ENCODE data around the gene AP1G1. TPM values are rescaled to one million over a fixed set of nuclear protein-coding genes. Genes with fewer than 3 reads are reported as not detected.
"Not testable (repeated sequence)": the region's sequence is repeated elsewhere in the genome, so short reads cannot be mapped to it uniquely, and the experiment has no call there.

AP1G1 gene
- total RNA-seq, 1 experiment from 2014 or later: 139 TPM

DNA sequence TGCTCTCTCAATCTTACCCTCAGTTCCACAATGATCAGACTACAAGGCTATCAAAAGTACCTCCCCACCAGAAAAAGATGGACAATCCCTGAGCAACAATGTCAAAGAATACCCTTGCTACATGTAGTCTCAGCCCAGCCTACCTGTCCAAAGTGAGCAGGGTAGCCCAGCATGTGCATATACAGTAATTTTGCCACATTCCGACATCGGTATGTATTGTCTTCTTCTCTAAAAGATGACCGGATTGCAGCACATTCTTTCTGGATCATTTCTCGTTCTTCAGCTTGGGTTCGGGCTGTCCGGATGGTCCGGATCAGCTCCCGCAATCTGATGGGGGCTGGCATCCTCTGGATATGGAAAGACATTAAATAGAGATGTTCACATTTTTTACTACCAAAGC is 19.5 kb downstream of the AP1G1 start:
- H3K4me3 ChIP-seq (ENCODE audit: low read depth, low read length): no peak overlapping the region
- Mint-ChIP-seq H3K4me3 (ENCODE audit: unreplicated experiment) (no peak overlapping the region), H3K9me3 (ENCODE audit: unreplicated experiment) (no peaks in the 10 kb centered on the region), H3K36me3 (ENCODE audit: insufficient read depth, unreplicated experiment) (peaks cover 58% of the 10 kb centered on the region), H3K27ac (ENCODE audit: unreplicated experiment) (no peak overlapping the region), H3K27me3 (ENCODE audit: insufficient read depth, unreplicated experiment) (no peaks in the 10 kb centered on the region), H3K4me1 (ENCODE audit: low read depth, unreplicated experiment) (no peaks in the 10 kb centered on the region)
- BruUV-seq (replicated peaks): no TSS peak
- no peaks in the 10 kb centered on the region for H3K27me3 ChIP-seq (replicated peaks; ENCODE audit: control insufficient read depth, insufficient read depth, low read length)
- no peaks in the 10 kb centered on the region for H3K4me1 ChIP-seq
- no peak for DNase-seq
- peaks cover 5% of the 10 kb centered on the region for H3K36me3 ChIP-seq (ENCODE audit: control insufficient read depth, insufficient read depth, low read length)
- intact Hi-C loops (cut with micrococcal nuclease; ENCODE audit: unreplicated experiment): no loop called here
- ChIA-PET CTCF (no interaction called here), POLR2A (no interaction called here)
- no peaks in the 10 kb centered on the region for H3K9me3 ChIP-seq
- TF ChIP-seq CTCF (IDR thresholded peaks at IDR 0.05; ENCODE audit: insufficient read depth in 1 of 2, low read depth in 1 of 2, low read length in 1 of 2, severe bottlenecking in 1 of 2, unreplicated experiment in 1 of 2): no peak

DNA sequence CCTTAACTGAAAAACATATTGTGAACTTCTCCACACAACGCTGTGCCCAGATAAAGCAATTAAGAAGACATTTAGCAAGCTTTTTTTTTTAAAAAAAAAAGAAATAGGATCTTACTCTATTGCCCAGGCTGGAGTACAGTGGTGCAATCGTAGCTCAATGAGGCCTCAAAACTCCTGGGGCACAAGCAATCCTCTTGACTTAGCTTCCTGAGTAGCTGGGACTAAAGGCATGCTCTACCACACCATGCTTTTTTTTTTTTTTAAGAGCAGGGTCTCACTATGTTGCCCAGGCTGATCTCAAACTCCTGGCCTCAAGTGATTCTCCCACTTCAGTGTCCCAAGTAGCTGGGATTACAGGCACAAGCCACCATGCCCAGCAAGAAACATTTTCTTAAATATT is 20.1 kb downstream of the AP1G1 start:
- H3K27ac Mint-ChIP-seq (ENCODE audit: unreplicated experiment): no peak overlapping the region
- no TSS peak for BruUV-seq (replicated peaks)
- peaks cover 5% of the 10 kb centered on the region for H3K36me3 ChIP-seq (ENCODE audit: control insufficient read depth, insufficient read depth, low read length)
- H3K4me1 ChIP-seq: no peaks in the 10 kb centered on the region
- no peak overlapping the region for H3K4me3 ChIP-seq (ENCODE audit: low read depth, low read length)
- ChIA-PET POLR2A (interaction anchor here (0.6 kb wide), 1 partner anchor 64 kb away, joined by 3 read pairs; no protein-coding TSS in a partner anchor), CTCF (no interaction called here)
- no peak overlapping the region for H3K4me3 Mint-ChIP-seq (ENCODE audit: unreplicated experiment)
- no peaks in the 10 kb centered on the region for H3K9me3 ChIP-seq
- TF ChIP-seq CTCF (IDR thresholded peaks at IDR 0.05; ENCODE audit: insufficient read depth in 1 of 2, low read depth in 1 of 2, low read length in 1 of 2, severe bottlenecking in 1 of 2, unreplicated experiment in 1 of 2): no peak
- H3K36me3 Mint-ChIP-seq (ENCODE audit: insufficient read depth, unreplicated experiment): peaks cover 61% of the 10 kb centered on the region
- H3K9me3 Mint-ChIP-seq (ENCODE audit: unreplicated experiment): no peaks in the 10 kb centered on the region
- DNase-seq: no peak
- intact Hi-C loops (cut with micrococcal nuclease; ENCODE audit: unreplicated experiment): no loop called here
- no peaks in the 10 kb centered on the region for H3K4me1 Mint-ChIP-seq (ENCODE audit: low read depth, unreplicated experiment)
- no peaks in the 10 kb centered on the region for H3K27me3 ChIP-seq (replicated peaks; ENCODE audit: control insufficient read depth, insufficient read depth, low read length)
- no peaks in the 10 kb centered on the region for H3K27me3 Mint-ChIP-seq (ENCODE audit: insufficient read depth, unreplicated experiment)

DNA sequence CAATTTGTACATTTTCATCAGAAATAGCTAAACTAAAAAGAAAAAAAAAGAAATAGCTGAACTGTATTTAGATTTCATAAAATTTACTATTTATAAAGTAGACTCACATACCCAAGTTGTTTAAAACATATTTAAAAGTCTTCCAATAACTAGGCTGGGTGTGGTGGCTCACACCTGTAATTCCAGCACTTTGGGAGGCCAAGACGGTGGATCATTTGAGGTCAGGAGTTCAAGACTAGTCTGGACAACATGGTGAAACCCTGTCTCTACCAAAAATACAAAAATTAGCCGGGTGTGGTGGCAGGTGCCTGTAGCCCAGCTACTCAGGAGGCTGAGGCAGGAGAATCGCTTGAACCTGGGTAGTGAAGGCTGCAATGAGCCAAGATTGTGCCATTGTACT is 23.5 kb downstream of the AP1G1 start:
- DNase-seq; H3K27me3 Mint-ChIP-seq (ENCODE audit: insufficient read depth, unreplicated experiment); H3K4me3 ChIP-seq (ENCODE audit: low read depth, low read length); H3K36me3 ChIP-seq (ENCODE audit: control insufficient read depth, insufficient read depth, low read length); CTCF ChIA-PET; intact Hi-C loops (cut with micrococcal nuclease; ENCODE audit: unreplicated experiment); BruUV-seq (replicated peaks); H3K4me1 ChIP-seq; H3K9me3 Mint-ChIP-seq (ENCODE audit: unreplicated experiment); H3K4me1 Mint-ChIP-seq (ENCODE audit: low read depth, unreplicated experiment); H3K9me3 ChIP-seq; H3K27me3 ChIP-seq (replicated peaks; ENCODE audit: control insufficient read depth, insufficient read depth, low read length); POLR2A ChIA-PET; H3K4me3 Mint-ChIP-seq (ENCODE audit: unreplicated experiment); H3K27ac Mint-ChIP-seq (ENCODE audit: unreplicated experiment): not testable (repeated sequence)
- H3K36me3 Mint-ChIP-seq (ENCODE audit: insufficient read depth, unreplicated experiment): peaks cover 63% of the 10 kb centered on the region

GRCh38 chr16:71784093-71784492 is 24.5 kb downstream of the AP1G1 start:
- peaks cover 10% of the 10 kb centered on the region for H3K4me1 ChIP-seq
- ChIA-PET CTCF (no interaction called here), POLR2A (interaction anchor here (0.6 kb wide), 1 partner anchor 68 kb away, joined by 3 read pairs; no protein-coding TSS in a partner anchor)
- H3K27ac Mint-ChIP-seq (ENCODE audit: unreplicated experiment): no peak overlapping the region
- no peaks in the 10 kb centered on the region for H3K27me3 Mint-ChIP-seq (ENCODE audit: insufficient read depth, unreplicated experiment)
- DNase-seq: no peak
- no peak overlapping the region for H3K4me3 ChIP-seq (ENCODE audit: low read depth, low read length)
- no peaks in the 10 kb centered on the region for H3K9me3 ChIP-seq
- H3K4me3 Mint-ChIP-seq (ENCODE audit: unreplicated experiment): no peak overlapping the region
- H3K36me3 ChIP-seq (ENCODE audit: control insufficient read depth, insufficient read depth, low read length): peaks cover 5% of the 10 kb centered on the region
- no peaks in the 10 kb centered on the region for H3K27me3 ChIP-seq (replicated peaks; ENCODE audit: control insufficient read depth, insufficient read depth, low read length)
- intact Hi-C loops (cut with micrococcal nuclease; ENCODE audit: unreplicated experiment): no loop called here
- TF ChIP-seq CTCF (IDR thresholded peaks at IDR 0.05; ENCODE audit: insufficient read depth in 1 of 2, low read depth in 1 of 2, low read length in 1 of 2, severe bottlenecking in 1 of 2, unreplicated experiment in 1 of 2): no peak
- BruUV-seq (replicated peaks): no TSS peak
- H3K9me3 Mint-ChIP-seq (ENCODE audit: unreplicated experiment): no peaks in the 10 kb centered on the region
- H3K4me1 Mint-ChIP-seq (ENCODE audit: low read depth, unreplicated experiment): peaks cover 10% of the 10 kb centered on the region
- peaks cover 66% of the 10 kb centered on the region for H3K36me3 Mint-ChIP-seq (ENCODE audit: insufficient read depth, unreplicated experiment)

Measured in Caco-2 (cell line).